Measurements from ENCODE around the gene TMEM101.

TMEM101 gene

GRCh38 chr17:44014437-44015172 lies at the start of gene TMEM101 (continued):
- TF ChIP-seq ZNF341 (tag by site-specific recombination; IDR thresholded peaks at IDR 0.05; ENCODE audit: low read depth) (no peak; the same call in 1 of the 2 replicates), ELK4 (IDR thresholded peaks at IDR 0.05; ENCODE audit: borderline replicate concordance, low read depth, low read length) (peak; percentile 31; the same call in 1 of the 2 replicates), ZNF501 (tag by site-specific recombination; IDR thresholded peaks at IDR 0.05) (peak; percentile 95), ZNF639 (tag by site-specific recombination; IDR thresholded peaks at IDR 0.05) (peak; percentile 97), ZNF280C (tag by site-specific recombination; IDR thresholded peaks at IDR 0.05) (no peak), IKZF3 (tag by site-specific recombination; IDR thresholded peaks at IDR 0.05) (peak; percentile 49; the same call in 1 of the 2 replicates), MYNN (tag by site-specific recombination; IDR thresholded peaks at IDR 0.05; ENCODE audit: borderline replicate concordance) (0 out of 2 replicates have a peak, but pooled peaks have one; percentile 24), ZBTB21 (tag by site-specific recombination; IDR thresholded peaks at IDR 0.05) (peak; percentile 67), ZNF600 (tag by site-specific recombination; IDR thresholded peaks at IDR 0.05) (peak; percentile 91), ZBTB10 (tag by site-specific recombination; IDR thresholded peaks at IDR 0.05) (peak; percentile 83), ZNF658 (tag by site-specific recombination; IDR thresholded peaks at IDR 0.05) (no peak), ZSCAN30 (tag by site-specific recombination; IDR thresholded peaks at IDR 0.05) (peak; percentile 99), ZNF211 (tag by site-specific recombination; IDR thresholded peaks at IDR 0.05; ENCODE audit: low read depth) (no peak), WT1 (tag by site-specific recombination; IDR thresholded peaks at IDR 0.05) (peak; percentile 49; the same call in 1 of the 2 replicates), ZFP69B (tag by site-specific recombination; IDR thresholded peaks at IDR 0.05) (peak; percentile 91), CTCF (tag by site-specific recombination; IDR thresholded peaks at IDR 0.05) (peak; percentile 22; the same call in 1 of the 2 replicates), PBX3 (CRISPR knock-in tag; IDR thresholded peaks at IDR 0.05) (no peak), REPIN1 (tag by site-specific recombination; IDR thresholded peaks at IDR 0.05; ENCODE audit: low read depth) (0 out of 2 replicates have a peak, but pooled peaks have one; percentile 57), ZNF37A (tag by site-specific recombination; IDR thresholded peaks at IDR 0.05) (no peak; the same call in 1 of the 2 replicates), INSM2 (tag by site-specific recombination; IDR thresholded peaks at IDR 0.05) (peak; percentile 90), ZNF777 (tag by site-specific recombination; IDR thresholded peaks at IDR 0.05; ENCODE audit: borderline replicate concordance) (peak; percentile 59; the same call in 1 of the 2 replicates), ZSCAN4 (tag by site-specific recombination; IDR thresholded peaks at IDR 0.05) (peak; percentile 70), ZNF548 (tag by site-specific recombination; IDR thresholded peaks at IDR 0.05) (no peak), GLI4 (tag by site-specific recombination; IDR thresholded peaks at IDR 0.05) (peak; percentile 79; the same call in 1 of the 2 replicates), ZNF10 (tag by site-specific recombination; IDR thresholded peaks at IDR 0.05) (peak; percentile 90)
